HG02938 (cell line): ENCODE results near the gene HOXD8.

ENCODE experiments used
- ATAC-seq: cut with Tn5 transposase; IDR thresholded peaks from one replicate; pipeline ENCODE4 v1.9.1; 2021; ENCODE audit warnings: mild to moderate bottlenecking, moderate library complexity; ENCODE audit not compliant: unreplicated experiment

Gene HOXD8

DNA sequence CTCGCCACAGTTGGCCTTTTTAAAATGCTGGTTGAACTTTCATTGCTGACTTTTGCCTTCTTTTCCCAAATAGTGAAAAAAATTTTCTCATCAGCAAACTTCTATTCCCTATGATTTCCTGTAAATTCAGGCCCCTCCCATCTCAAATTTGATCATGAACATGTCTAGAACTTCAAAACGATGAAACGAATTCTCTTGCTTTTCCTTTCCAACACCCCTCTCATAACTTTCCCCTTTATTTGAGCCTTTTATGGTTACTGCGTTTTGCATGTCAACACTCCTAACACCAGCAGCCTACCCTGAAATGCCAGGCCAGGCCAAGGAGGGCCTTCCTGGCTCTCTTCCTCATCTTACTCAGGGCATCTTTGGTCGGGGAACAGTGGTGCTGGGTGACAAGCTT lies 38.6 kb upstream of the HOXD8 start:
- ATAC-seq, result no peak

GRCh38 chr2:176091329-176092258 lies 37.9 kb upstream of the HOXD8 start:
- no peak for ATAC-seq

GRCh38 chr2:176092270-176093144 lies 37.0 kb upstream of the HOXD8 start, which contains the start of gene HOXD13:
Gene HOXD13, plus strand, starts transcription at chr2:176092721. Its CDS starts 170 bp downstream, at chr2:176092891.
- ATAC-seq, result no peak

- no peak for ATAC-seq
Observed at GRCh38 chr2:176093145-176093897, 36.2 kb upstream of the HOXD8 start.

GRCh38 chr2:176093898-176094249 lies 35.6 kb upstream of the HOXD8 start:
- ATAC-seq, result no peak

- ATAC-seq, result no peak
Observed at GRCh38 chr2:176094349-176094748, 35.2 kb upstream of the HOXD8 start.

GRCh38 chr2:176095421-176095820 lies 34.1 kb upstream of the HOXD8 start:
- ATAC-seq, result no peak

DNA sequence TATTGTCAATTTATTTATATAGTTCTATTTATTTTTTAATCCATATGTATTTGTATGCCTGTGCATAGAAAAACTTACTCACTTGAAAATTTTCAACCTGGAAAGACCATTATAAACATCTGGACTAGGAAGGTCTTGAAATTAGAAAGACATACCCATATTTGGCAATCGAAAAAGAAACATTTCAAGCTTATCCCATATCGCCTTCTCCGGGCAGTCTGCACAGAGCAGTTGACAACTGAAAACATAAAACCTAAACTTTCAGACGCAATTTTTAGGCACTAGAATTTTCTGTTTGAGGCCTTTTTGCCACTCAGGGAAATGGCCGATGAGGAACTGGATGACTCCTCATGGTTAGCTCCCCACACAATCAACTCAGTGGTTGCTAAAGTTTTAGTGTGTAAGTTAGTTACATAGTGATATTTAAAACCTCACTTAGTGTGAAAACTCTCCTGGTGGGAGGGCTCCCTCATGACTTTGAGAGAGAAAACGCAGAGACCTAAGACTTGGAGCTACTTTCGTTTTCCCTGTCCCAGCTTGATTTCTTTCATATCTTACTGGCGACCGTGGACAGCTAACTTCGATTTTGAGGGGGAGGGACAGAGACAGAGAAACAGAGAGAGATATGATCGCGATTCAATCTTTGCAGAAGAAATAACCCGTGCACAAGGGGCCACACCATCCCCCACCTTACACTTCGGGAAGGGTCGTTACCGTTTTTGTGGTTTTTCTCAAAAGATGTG lies 33.1 kb upstream of the HOXD8 start:
- ATAC-seq, result no peak

DNA sequence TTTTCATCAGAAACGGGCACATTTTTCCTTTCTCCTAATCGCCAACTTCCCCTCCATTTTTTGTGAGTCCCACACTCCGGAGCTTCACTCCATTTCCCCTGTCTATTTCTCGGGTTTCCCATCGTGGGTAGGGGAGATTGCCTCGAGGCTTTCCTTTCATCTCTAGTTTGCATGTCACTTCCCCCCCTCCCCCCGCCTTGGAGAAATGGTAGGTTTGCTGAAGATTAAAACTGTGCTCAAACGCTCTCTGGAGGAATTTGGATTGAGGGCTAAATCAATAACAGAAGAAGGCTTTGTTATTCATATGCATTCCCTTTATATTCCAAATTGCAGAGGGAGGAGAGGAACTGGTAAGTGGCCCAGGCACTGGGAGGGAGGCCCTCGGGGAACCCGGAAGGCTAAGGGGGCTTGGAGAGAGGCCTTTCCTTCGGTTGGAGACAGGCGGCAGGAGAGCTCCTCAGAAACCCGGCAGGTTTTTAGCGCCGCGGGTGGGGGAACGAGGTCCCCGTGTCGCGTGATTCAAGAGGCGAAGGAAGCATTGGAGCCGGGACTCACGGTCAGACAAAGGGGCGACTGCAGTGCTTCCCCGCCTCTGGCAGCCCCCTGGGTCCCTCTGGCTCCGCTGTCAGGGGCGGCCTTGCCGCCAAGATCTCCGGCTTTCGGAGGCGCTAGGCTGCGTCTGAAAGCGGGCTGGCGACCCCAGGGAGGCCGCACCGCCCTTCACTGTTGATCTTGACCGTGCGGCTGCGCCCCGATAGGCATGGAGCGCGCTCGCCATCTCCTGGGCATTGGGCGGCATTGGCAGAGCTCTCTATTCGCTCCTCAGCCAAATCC lies 32.3 kb upstream of the HOXD8 start:
- peak; percentile 86 for ATAC-seq

GRCh38 chr2:176097820-176098365 lies 31.6 kb upstream of the HOXD8 start:
- no peak for ATAC-seq

DNA sequence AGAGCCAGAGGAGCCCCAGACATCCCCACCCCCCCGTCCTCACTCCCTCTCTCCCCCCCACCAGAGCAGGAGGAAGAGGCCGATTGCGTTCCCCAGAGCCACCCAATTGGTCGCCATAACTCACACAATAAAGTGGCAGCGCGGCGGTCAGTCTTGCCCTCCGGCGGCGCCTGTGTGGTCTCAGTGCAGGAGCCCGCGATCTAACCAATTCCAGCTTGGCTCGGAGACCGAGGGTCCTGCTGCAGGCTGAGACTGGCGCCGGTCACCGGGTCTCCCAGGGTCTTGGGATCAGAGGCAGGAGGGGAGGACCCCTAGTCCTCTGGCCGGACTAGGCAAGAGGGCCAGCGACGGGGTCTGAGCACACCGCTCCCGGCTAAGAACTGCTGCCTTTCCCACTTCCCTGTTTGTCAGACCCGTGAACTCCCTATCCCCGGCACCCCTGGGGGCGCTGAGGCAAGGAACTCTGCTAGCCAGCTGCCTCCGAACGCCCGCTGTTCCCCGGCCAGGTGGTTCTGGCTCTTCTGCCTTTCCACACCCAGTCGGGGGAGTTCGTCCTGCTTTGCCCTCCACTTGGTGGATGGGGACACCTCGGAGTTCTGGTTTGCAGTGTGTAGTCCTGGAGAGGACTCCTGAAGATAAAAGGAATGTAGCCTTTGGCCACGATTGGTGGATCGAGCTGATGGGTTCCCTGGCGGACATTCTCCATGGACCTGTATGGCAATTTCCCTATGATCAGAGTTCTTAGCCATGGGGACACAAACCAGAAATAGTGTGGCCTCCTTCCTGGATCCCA lies 30.9 kb upstream of the HOXD8 start:
- no peak for ATAC-seq

GRCh38 chr2:176099159-176099727 lies 30.3 kb upstream of the HOXD8 start:
- ATAC-seq, result no peak

GRCh38 chr2:176099728-176100546 lies 29.6 kb upstream of the HOXD8 start, which contains the start of gene HOXD12:
Gene HOXD12, plus strand, starts transcription at chr2:176099795. Its CDS starts 7 bp downstream, at chr2:176099802.
- ATAC-seq, result no peak

- no peak for ATAC-seq
Observed at GRCh38 chr2:176100547-176101140, 28.9 kb upstream of the HOXD8 start.

DNA sequence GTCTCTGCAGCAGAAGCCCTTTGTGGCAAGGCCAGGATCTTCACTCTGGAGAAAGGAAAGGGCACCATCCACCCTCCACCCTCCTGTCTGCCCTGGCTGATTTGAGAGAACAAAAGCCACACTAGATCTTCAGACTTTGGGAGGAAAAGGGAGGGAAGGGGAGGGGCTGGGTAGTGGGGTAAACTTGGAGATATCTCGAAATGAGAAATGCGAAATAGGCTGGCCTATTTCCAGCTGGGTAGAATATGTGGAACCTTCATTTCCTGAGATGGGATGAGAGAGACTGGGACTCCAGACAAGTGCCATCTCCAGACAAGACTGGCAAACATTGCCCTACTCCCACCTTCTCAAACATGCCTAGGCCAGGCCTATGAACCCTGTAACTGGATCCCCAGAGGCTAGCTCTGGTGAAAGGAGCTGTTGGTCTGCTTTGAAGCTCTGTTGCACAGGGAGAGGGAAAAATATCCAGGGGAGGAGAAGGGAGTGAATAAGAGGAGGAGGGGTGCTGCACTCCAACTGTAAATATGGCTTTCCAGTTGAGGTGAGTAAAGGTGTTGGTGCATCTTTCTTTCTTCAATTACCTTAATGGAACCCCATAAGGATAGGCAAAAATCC lies 28.2 kb upstream of the HOXD8 start:
- ATAC-seq, result no peak

GRCh38 chr2:176101842-176102241 lies 27.7 kb upstream of the HOXD8 start:
- no peak for ATAC-seq
